Measurements from ENCODE around the gene CCDC120. TPM values are rescaled to one million over a fixed set of nuclear protein-coding genes. Genes with fewer than 3 reads are reported as not detected.

Gene CCDC120
- total RNA-seq, 2 donors from 2014 or later, result 11.3 to 11.8 TPM

GRCh38 chrX:49071877-49072711 lies 13.3 kb downstream of the CCDC120 start:
- no peaks in the 10 kb centered on the region for H3K36me3 ChIP-seq
- H3K4me1 ChIP-seq, result no peaks in the 10 kb centered on the region
- H3K4me3 ChIP-seq, result peak overlapping the region; percentile 9
- no peaks in the 10 kb centered on the region for H3K9me3 ChIP-seq
- DNase-seq, result peak; percentile 72
- TF ChIP-seq, protein P1, sequence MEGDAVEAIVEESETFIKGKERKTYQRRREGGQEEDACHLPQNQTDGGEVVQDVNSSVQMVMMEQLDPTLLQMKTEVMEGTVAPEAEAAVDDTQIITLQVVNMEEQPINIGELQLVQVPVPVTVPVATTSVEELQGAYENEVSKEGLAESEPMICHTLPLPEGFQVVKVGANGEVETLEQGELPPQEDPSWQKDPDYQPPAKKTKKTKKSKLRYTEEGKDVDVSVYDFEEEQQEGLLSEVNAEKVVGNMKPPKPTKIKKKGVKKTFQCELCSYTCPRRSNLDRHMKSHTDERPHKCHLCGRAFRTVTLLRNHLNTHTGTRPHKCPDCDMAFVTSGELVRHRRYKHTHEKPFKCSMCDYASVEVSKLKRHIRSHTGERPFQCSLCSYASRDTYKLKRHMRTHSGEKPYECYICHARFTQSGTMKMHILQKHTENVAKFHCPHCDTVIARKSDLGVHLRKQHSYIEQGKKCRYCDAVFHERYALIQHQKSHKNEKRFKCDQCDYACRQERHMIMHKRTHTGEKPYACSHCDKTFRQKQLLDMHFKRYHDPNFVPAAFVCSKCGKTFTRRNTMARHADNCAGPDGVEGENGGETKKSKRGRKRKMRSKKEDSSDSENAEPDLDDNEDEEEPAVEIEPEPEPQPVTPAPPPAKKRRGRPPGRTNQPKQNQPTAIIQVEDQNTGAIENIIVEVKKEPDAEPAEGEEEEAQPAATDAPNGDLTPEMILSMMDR (IDR thresholded peaks at IDR 0.05), result no peak
- no peak overlapping the region for H3K27ac ChIP-seq
- intact Hi-C loops (cut with DNase I), result no loop called here
- no peaks in the 10 kb centered on the region for H3K27me3 ChIP-seq
- H3K9ac ChIP-seq (ENCODE audit: low read depth in 2 of 2, low read length in 2 of 2), result peak overlapping the region in 1 of 2 donors; percentile 56

GRCh38 chrX:49072712-49073095 lies 13.9 kb downstream of the CCDC120 start:
- TF ChIP-seq, protein P1 (IDR thresholded peaks at IDR 0.05), result no peak
- intact Hi-C loops (cut with DNase I), result no loop called here
- Histone ChIP-seq H3K27ac (no peak overlapping the region), H3K4me3 (peak overlapping the region; percentile 9), H3K36me3 (no peaks in the 10 kb centered on the region), H3K4me1 (no peaks in the 10 kb centered on the region), H3K9me3 (no peaks in the 10 kb centered on the region), H3K27me3 (no peaks in the 10 kb centered on the region), H3K9ac (ENCODE audit: low read depth in 2 of 2, low read length in 2 of 2) (peak overlapping the region in 1 of 2 donors; percentile 56)
- DNase-seq, result no peak

- Histone ChIP-seq H3K4me1 (no peaks in the 10 kb centered on the region), H3K9me3 (no peaks in the 10 kb centered on the region), H3K9ac (ENCODE audit: low read depth in 2 of 2, low read length in 2 of 2) (peak within 1 kb of the TSS in 1 of 2 donors; percentile 56), H3K36me3 (no peaks in the 10 kb centered on the region), H3K4me3 (peak within 1 kb of the TSS; percentile 35), H3K27me3 (no peaks in the 10 kb centered on the region), H3K27ac (peak within 1 kb of the TSS; percentile 50)
- intact Hi-C loops (cut with DNase I), result no loop called here
- TF ChIP-seq, protein P1 (IDR thresholded peaks at IDR 0.05), result no peak
- peak; percentile 95 for DNase-seq
Observed at GRCh38 chrX:49073601-49074575, 15.1 kb downstream of the CCDC120 start, which contains the start of gene PRAF2. Gene PRAF2, minus strand, starts transcription at chrX:49074002. Its CDS starts 15 bp downstream, at chrX:49073987.

- DNase-seq, result no peak
- no peaks in the 10 kb centered on the region for H3K9me3 ChIP-seq
- H3K9ac ChIP-seq (ENCODE audit: low read depth in 2 of 2, low read length in 2 of 2), result no peak overlapping the region
- H3K27me3 ChIP-seq, result no peaks in the 10 kb centered on the region
- intact Hi-C loops (cut with DNase I), result no loop called here
- H3K4me1 ChIP-seq, result no peaks in the 10 kb centered on the region
- TF ChIP-seq, protein P1 (IDR thresholded peaks at IDR 0.05), result no peak
- H3K27ac ChIP-seq, result no peak overlapping the region
- no peaks in the 10 kb centered on the region for H3K36me3 ChIP-seq
- H3K4me3 ChIP-seq, result no peak overlapping the region
Observed at GRCh38 chrX:49075347-49075746, 16.5 kb downstream of the CCDC120 start.

GRCh38 chrX:49077941-49078340 lies 19.1 kb downstream of the CCDC120 start:
- Histone ChIP-seq H3K27ac (no peak overlapping the region), H3K9me3 (no peaks in the 10 kb centered on the region), H3K36me3 (no peaks in the 10 kb centered on the region), H3K4me1 (no peaks in the 10 kb centered on the region), H3K9ac (ENCODE audit: low read depth in 2 of 2, low read length in 2 of 2) (no peak overlapping the region), H3K4me3 (no peak overlapping the region), H3K27me3 (no peaks in the 10 kb centered on the region)
- TF ChIP-seq, protein P1 (IDR thresholded peaks at IDR 0.05), result no peak
- intact Hi-C loops (cut with DNase I), result no loop called here
- no peak for DNase-seq

Data from colonic mucosa (tissue), 4 donors.